Muscle layer of duodenum (tissue), 2 donors: ENCODE results near the gene LGR5.

Experiments
- H3K27ac ChIP-seq: one replicate; pipeline ENCODE4 v1.7.0; 2013; ENCODE audit warnings: mild to moderate bottlenecking, low read length
- H3K27me3 ChIP-seq: one replicate; pipeline ENCODE4 v1.7.0; 2013; ENCODE audit warnings: low read depth, mild to moderate bottlenecking, control low read depth, low read length
- H3K36me3 ChIP-seq, 2 donors: one replicate each; pipeline ENCODE4 v1.7.0; 2013; ENCODE audit warnings: low read length in 2 of 2, control low read depth in 1 of 2, mild to moderate bottlenecking in 1 of 2; ENCODE audit not compliant: insufficient read depth in 2 of 2, control insufficient read depth in 1 of 2
- H3K4me1 ChIP-seq, 2 donors: one replicate each; pipeline ENCODE4 v1.7.0; 2013; ENCODE audit warnings: low read length in 2 of 2, mild to moderate bottlenecking in 2 of 2, control low read depth in 1 of 2, moderate library complexity in 1 of 2; ENCODE audit not compliant: insufficient read depth in 2 of 2, control insufficient read depth in 1 of 2
- H3K4me3 ChIP-seq, 2 donors: one replicate each; pipeline ENCODE4 v1.7.0; 2013; ENCODE audit warnings: low read length in 2 of 2, low read depth in 1 of 2, mild to moderate bottlenecking in 1 of 2
- H3K9me3 ChIP-seq, 2 donors: one replicate each; pipeline ENCODE4 v1.7.0; 2013; ENCODE audit warnings: low read length in 2 of 2, control low read depth in 1 of 2, mild to moderate bottlenecking in 1 of 2; ENCODE audit not compliant: control insufficient read depth in 1 of 2
- donor health status: healthy.

Gene LGR5

GRCh38 chr12:71439613-71440344 lies at the start of gene LGR5:
LGR5 (plus strand) TSS chr12:71439798; CDS start chr12:71440081, 283 bp downstream.
- Histone ChIP-seq H3K27me3 (peaks cover 16% of the 10 kb centered on the region), H3K27ac (no peak within 1 kb of the TSS), H3K36me3 (no peaks in the 10 kb centered on the region), H3K4me1 (peaks cover 0 to 22% of the 10 kb centered on the region in 2 donors), H3K9me3 (peaks cover 0 to 11% of the 10 kb centered on the region in 2 donors), H3K4me3 (peak within 1 kb of the TSS; percentile 62 to 80)

- no peaks in the 10 kb centered on the region for H3K4me1 ChIP-seq
- H3K9me3 ChIP-seq = no peaks in the 10 kb centered on the region
- H3K36me3 ChIP-seq = no peaks in the 10 kb centered on the region
- no peaks in the 10 kb centered on the region for H3K27me3 ChIP-seq
- H3K4me3 ChIP-seq = no peak overlapping the region
- no peak overlapping the region for H3K27ac ChIP-seq
These were observed 47.0 kb upstream of the LGR5 start for GRCh38 chr12:71392521-71393145.

- H3K4me1 ChIP-seq = no peaks in the 10 kb centered on the region
These were observed 46.0 kb upstream of the LGR5 start for GRCh38 chr12:71393625-71394024.

GRCh38 chr12:71397433-71397954 lies 42.1 kb upstream of the LGR5 start:
- Histone ChIP-seq H3K4me1 (no peaks in the 10 kb centered on the region), H3K27ac (no peak overlapping the region), H3K4me3 (no peak overlapping the region), H3K9me3 (no peaks in the 10 kb centered on the region), H3K27me3 (no peaks in the 10 kb centered on the region), H3K36me3 (no peaks in the 10 kb centered on the region)

More at GRCh38 chr12:71393625-71394024, 46.0 kb upstream of the LGR5 start:
- Histone ChIP-seq H3K4me3 (no peak overlapping the region), H3K27ac (no peak overlapping the region), H3K9me3 (no peaks in the 10 kb centered on the region), H3K27me3 (no peaks in the 10 kb centered on the region), H3K36me3 (no peaks in the 10 kb centered on the region)

- Histone ChIP-seq H3K36me3 (no peaks in the 10 kb centered on the region), H3K9me3 (peaks cover 0 to 4% of the 10 kb centered on the region in 2 donors), H3K27me3 (no peaks in the 10 kb centered on the region), H3K4me3 (no peak overlapping the region), H3K27ac (no peak overlapping the region), H3K4me1 (no peaks in the 10 kb centered on the region)
These were observed 40.4 kb upstream of the LGR5 start for GRCh38 chr12:71399197-71399596.

GRCh38 chr12:71400481-71400880 lies 39.1 kb upstream of the LGR5 start:
- H3K4me3 ChIP-seq = no peak overlapping the region
- no peak overlapping the region for H3K27ac ChIP-seq
- no peaks in the 10 kb centered on the region for H3K36me3 ChIP-seq
- H3K4me1 ChIP-seq = no peaks in the 10 kb centered on the region
- H3K9me3 ChIP-seq = peaks cover 0 to 4% of the 10 kb centered on the region in 2 donors
- H3K27me3 ChIP-seq = no peaks in the 10 kb centered on the region

- Histone ChIP-seq H3K9me3 (peaks cover 0 to 16% of the 10 kb centered on the region in 2 donors), H3K27ac (no peak overlapping the region), H3K4me3 (no peak overlapping the region), H3K27me3 (no peaks in the 10 kb centered on the region), H3K4me1 (no peaks in the 10 kb centered on the region), H3K36me3 (no peaks in the 10 kb centered on the region)
These were observed 33.7 kb upstream of the LGR5 start for GRCh38 chr12:71405884-71406283.

GRCh38 chr12:71407732-71408131 lies 31.9 kb upstream of the LGR5 start:
- Histone ChIP-seq H3K9me3 (peaks cover 0 to 25% of the 10 kb centered on the region in 2 donors), H3K36me3 (no peaks in the 10 kb centered on the region), H3K4me3 (no peak overlapping the region), H3K27ac (no peak overlapping the region), H3K4me1 (no peaks in the 10 kb centered on the region), H3K27me3 (no peaks in the 10 kb centered on the region)

- H3K4me3 ChIP-seq = no peak overlapping the region
- no peaks in the 10 kb centered on the region for H3K4me1 ChIP-seq
- no peaks in the 10 kb centered on the region for H3K36me3 ChIP-seq
- peaks cover 0 to 23% of the 10 kb centered on the region in 2 donors for H3K9me3 ChIP-seq
- no peak overlapping the region for H3K27ac ChIP-seq
- no peaks in the 10 kb centered on the region for H3K27me3 ChIP-seq
These were observed 28.8 kb upstream of the LGR5 start for GRCh38 chr12:71410844-71411243.

GRCh38 chr12:71411635-71412034 lies 28.0 kb upstream of the LGR5 start:
- Histone ChIP-seq H3K27ac (no peak overlapping the region), H3K4me3 (no peak overlapping the region), H3K4me1 (no peaks in the 10 kb centered on the region), H3K9me3 (peaks cover 0 to 23% of the 10 kb centered on the region in 2 donors), H3K36me3 (no peaks in the 10 kb centered on the region), H3K27me3 (no peaks in the 10 kb centered on the region)

GRCh38 chr12:71415336-71416231 lies 24.0 kb upstream of the LGR5 start:
- H3K9me3 ChIP-seq = peaks cover 0 to 13% of the 10 kb centered on the region in 2 donors
- no peak overlapping the region for H3K4me3 ChIP-seq
- no peaks in the 10 kb centered on the region for H3K27me3 ChIP-seq
- no peaks in the 10 kb centered on the region for H3K36me3 ChIP-seq
- no peak overlapping the region for H3K27ac ChIP-seq
- H3K4me1 ChIP-seq = no peaks in the 10 kb centered on the region
